Measurements from ENCODE around the gene BTBD7.

The BTBD7 gene

GRCh38 chr14:93315575-93315974, 17.3 kb downstream of the BTBD7 start:
- no peak for DNase-seq (ENCODE audit: low read depth)
- TF ChIP-seq CTCF (IDR thresholded peaks at IDR 0.05; ENCODE audit: low read depth, low read length) (no peak), MYC (IDR thresholded peaks at IDR 0.05; ENCODE audit: low read depth, low read length) (no peak), MAX (IDR thresholded peaks at IDR 0.05; ENCODE audit: low read depth, low read length) (no peak), POLR2A (IDR thresholded peaks at IDR 0.05; ENCODE audit: extremely low read depth, insufficient read length) (no peak)

GRCh38 chr14:93311082-93311481, 21.8 kb downstream of the BTBD7 start:
- H3K4me3 ChIP-seq (ENCODE audit: low read depth, low read length) = no peak overlapping the region
- TF ChIP-seq POLR2A (IDR thresholded peaks at IDR 0.05; ENCODE audit: extremely low read depth, insufficient read length) = no peak
- TF ChIP-seq MYC (IDR thresholded peaks at IDR 0.05; ENCODE audit: low read depth, low read length) = no peak
- TF ChIP-seq CTCF (IDR thresholded peaks at IDR 0.05; ENCODE audit: low read depth, low read length) = no peak
- no peak for DNase-seq (ENCODE audit: low read depth)

More at GRCh38 chr14:93315575-93315974, 17.3 kb downstream of the BTBD7 start:
- no peak overlapping the region for H3K4me3 ChIP-seq (ENCODE audit: low read depth, low read length)

- no peak for DNase-seq (ENCODE audit: low read depth)
- H3K4me3 ChIP-seq (ENCODE audit: low read depth, low read length) = no peak overlapping the region
- no peak for TF ChIP-seq CTCF (IDR thresholded peaks at IDR 0.05; ENCODE audit: low read depth, low read length)
- TF ChIP-seq MAX (IDR thresholded peaks at IDR 0.05; ENCODE audit: low read depth, low read length) = no peak
- no peak for TF ChIP-seq POLR2A (IDR thresholded peaks at IDR 0.05; ENCODE audit: extremely low read depth, insufficient read length)
- TF ChIP-seq MYC (IDR thresholded peaks at IDR 0.05; ENCODE audit: low read depth, low read length) = no peak
Observed at GRCh38 chr14:93309427-93309966, 23.3 kb downstream of the BTBD7 start.

- TF ChIP-seq CTCF (IDR thresholded peaks at IDR 0.05; ENCODE audit: low read depth, low read length) (no peak), MYC (IDR thresholded peaks at IDR 0.05; ENCODE audit: low read depth, low read length) (no peak), MAX (IDR thresholded peaks at IDR 0.05; ENCODE audit: low read depth, low read length) (no peak), POLR2A (IDR thresholded peaks at IDR 0.05; ENCODE audit: extremely low read depth, insufficient read length) (no peak)
- DNase-seq (ENCODE audit: low read depth) = no peak
- no peak overlapping the region for H3K4me3 ChIP-seq (ENCODE audit: low read depth, low read length)
Observed at GRCh38 chr14:93308686-93309345, 24.0 kb downstream of the BTBD7 start.

- TF ChIP-seq MYC (IDR thresholded peaks at IDR 0.05; ENCODE audit: low read depth, low read length) (no peak), POLR2A (IDR thresholded peaks at IDR 0.05; ENCODE audit: extremely low read depth, insufficient read length) (no peak), CTCF (IDR thresholded peaks at IDR 0.05; ENCODE audit: low read depth, low read length) (no peak), MAX (IDR thresholded peaks at IDR 0.05; ENCODE audit: low read depth, low read length) (no peak)
- no peak overlapping the region for H3K4me3 ChIP-seq (ENCODE audit: low read depth, low read length)
- no peak for DNase-seq (ENCODE audit: low read depth)
Observed at GRCh38 chr14:93306812-93307211, 26.0 kb downstream of the BTBD7 start.
